ENCODE results near the gene AJUBA.

The AJUBA gene

GRCh38 chr14:22929961-22930364, 52.4 kb downstream of the AJUBA start:
- no peak for DNase-seq

GRCh38 chr14:22929104-22929960, 53.0 kb downstream of the AJUBA start, which contains the start of gene PRMT5:
Gene PRMT5, minus strand, starts transcription at chr14:22929376. Its CDS starts 15 bp downstream, at chr14:22929361.
- DNase-seq: peak; percentile 100

- no peak for DNase-seq
Observed at GRCh38 chr14:22928237-22929103, 53.9 kb downstream of the AJUBA start.

GRCh38 chr14:22926316-22926715, 56.0 kb downstream of the AJUBA start:
- DNase-seq: no peak

- DNase-seq: no peak
Observed at GRCh38 chr14:22925513-22925912, 56.8 kb downstream of the AJUBA start.

- no peak for DNase-seq
Observed at GRCh38 chr14:22923746-22924145, 58.6 kb downstream of the AJUBA start.

GRCh38 chr14:22922294-22922693, 60.1 kb downstream of the AJUBA start:
- no peak for DNase-seq

Measured in NCI-H1092 (cell line).